ENCODE measurements around the gene TCTA.

Gene TCTA

DNA sequence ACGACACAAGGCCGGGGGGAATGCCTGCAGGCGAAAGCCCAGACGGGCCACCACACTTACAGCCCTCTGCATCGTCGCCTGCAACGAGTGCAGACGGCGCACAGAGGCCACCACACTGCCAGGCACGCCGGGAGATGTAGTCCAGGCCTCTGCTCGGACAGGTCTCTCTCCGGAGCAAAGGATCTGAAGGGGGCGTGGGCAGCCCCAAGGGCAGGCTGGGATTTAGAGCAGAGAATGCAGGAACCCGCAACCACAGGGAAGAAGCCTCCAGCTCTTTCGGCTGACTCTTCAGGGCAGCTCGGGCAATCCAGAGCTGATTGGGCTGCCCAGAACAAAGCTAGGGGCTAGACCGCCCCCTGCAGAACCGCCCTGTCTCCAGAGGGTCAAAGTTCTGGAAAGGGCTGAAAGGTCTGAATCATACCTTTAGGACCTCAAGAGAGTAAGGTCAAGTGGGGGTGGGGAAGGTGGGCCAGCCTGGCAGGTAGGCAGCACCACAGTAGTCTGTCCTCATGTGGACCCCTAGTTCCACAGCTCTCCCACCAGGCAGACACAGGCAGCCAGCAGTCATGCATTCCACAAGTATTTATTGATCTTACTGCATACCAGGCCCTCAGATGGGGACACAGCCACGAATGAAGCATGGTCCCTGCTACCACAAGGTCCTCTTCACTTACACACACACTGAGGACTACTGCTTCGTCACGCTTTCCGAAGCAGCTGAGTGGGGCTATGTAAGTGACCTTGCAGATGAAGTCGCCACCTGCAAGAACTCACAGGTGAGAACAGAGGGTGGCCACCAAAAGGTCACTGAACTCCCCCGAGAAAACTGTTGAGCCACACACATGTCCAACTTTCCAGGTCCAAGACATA lies 10.4 kb downstream of the TCTA start, which contains the start of gene AMT:
TSS of gene AMT (minus strand) at position 95 of the 870 bp plus-strand sequence. CDS start at position 72, 23 bp downstream.
- no peak for TF ChIP-seq CTCF (IDR thresholded peaks at IDR 0.05; ENCODE audit: extremely low read depth, missing control alignments)
- DNase-seq (ENCODE audit: low spot score) = no peak

DNA sequence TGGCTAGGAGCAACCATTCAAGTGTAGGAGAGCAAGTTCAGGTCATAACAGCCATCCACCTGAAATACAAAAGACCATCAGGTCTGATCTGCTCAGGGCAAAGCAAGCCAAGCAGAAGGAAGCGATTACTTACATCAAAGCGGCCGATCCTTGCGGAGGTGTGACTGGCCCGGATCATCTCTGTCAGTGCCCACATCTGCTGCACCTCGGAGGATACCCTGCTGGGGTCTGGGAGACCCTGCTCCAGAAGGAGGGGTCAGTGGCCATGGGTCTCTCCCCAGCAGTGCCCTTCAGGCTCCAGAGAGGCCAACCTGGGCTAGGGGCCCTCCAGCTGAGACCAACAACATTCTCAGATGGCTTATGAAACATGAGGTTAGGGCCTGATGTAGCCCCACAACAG lies 12.6 kb downstream of the TCTA start:
- no peak for DNase-seq (ENCODE audit: low spot score)
- no peak for TF ChIP-seq CTCF (IDR thresholded peaks at IDR 0.05; ENCODE audit: extremely low read depth, missing control alignments)

GRCh38 chr3:49427586-49427985 lies 15.4 kb downstream of the TCTA start:
- no peak for TF ChIP-seq CTCF (IDR thresholded peaks at IDR 0.05; ENCODE audit: extremely low read depth, missing control alignments)
- no peak for DNase-seq (ENCODE audit: low spot score)

DNA sequence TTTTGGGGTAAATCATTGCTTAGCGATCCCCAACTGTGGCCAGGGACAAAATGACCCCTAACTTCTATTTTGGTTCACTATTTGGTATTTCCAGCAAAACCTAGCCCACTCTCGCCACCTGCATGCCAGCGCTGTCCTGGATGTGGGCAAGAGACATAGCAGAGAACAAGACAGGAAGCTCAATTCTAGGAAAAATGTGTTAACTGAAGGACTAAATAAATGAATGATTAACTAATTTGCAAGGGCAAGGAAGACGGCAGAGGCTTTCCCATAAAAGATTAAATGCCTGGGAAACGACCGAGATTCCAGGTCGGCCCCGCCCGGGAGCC lies 16.5 kb downstream of the TCTA start:
- no peak for TF ChIP-seq CTCF (IDR thresholded peaks at IDR 0.05; ENCODE audit: extremely low read depth, missing control alignments)
- no peak for DNase-seq (ENCODE audit: low spot score)

- TF ChIP-seq CTCF (IDR thresholded peaks at IDR 0.05; ENCODE audit: extremely low read depth, missing control alignments) = no peak
- no peak for DNase-seq (ENCODE audit: low spot score)
Observed at GRCh38 chr3:49434731-49435130, 22.5 kb downstream of the TCTA start.

DNA sequence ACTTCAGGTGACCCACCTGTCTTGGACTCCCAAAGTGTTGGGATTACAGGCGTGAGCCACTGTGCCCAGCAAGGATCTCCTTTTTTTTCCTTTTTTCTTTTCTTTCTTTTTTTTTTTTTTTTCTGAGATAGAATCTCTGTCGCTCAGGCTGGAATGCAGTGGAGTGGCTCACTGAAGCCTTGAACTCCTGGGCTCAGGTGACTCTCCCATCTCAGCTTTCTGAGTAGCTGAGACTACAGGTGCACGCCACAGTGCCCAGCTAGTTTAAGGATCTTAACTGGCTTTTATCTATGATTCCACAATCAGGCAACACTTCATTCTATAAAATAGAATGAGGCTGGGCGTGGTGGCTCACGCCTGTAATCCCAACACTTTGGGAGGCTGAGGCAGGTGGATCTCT lies 33.2 kb downstream of the TCTA start:
- DNase-seq (ENCODE audit: low spot score) = no peak
- no peak for TF ChIP-seq CTCF (IDR thresholded peaks at IDR 0.05; ENCODE audit: extremely low read depth, missing control alignments)

DNA sequence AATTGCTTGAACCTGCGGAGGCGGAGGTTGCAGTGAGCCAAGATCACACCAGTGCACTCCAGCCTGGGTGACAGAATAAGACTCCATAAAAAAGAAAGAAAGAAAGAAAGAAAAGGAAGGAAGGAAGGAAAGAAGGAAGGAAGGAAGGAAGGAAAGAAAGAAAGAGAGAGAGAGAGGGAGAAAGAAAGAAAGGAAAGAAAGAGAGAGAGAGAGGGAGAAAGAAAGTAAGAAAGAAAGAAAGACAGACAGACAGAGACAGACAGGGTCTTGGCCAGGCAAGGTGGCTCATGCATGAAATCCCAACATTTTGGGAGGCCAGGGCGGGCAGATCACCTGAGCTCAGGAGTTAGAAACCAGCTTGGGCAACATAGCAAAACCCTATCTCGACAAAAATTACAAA lies 41.4 kb downstream of the TCTA start:
- no peak for DNase-seq (ENCODE audit: low spot score)
- TF ChIP-seq CTCF (IDR thresholded peaks at IDR 0.05; ENCODE audit: extremely low read depth, missing control alignments) = no peak
